GM12891 (cell line): ENCODE measurements around the gene BCAS1.

Experiments
- DNase-seq: peaks from one replicate; pipeline ENCODE4 v3.0.0; 2011; ENCODE audit warnings: low spot score; ENCODE audit not compliant: insufficient read length
- FAIRE-seq: peaks from 2 replicates; lab custom pipeline; 2011; peaks lifted over from hg19 to GRCh38; lab: Jason Lieb, UNC
- PAX5 ChIP-seq: IDR thresholded peaks from 2 replicates; pipeline ENCODE4 v1.6.1; 2011; ENCODE audit warnings: low read length, moderate library complexity, mild to moderate bottlenecking; ENCODE audit not compliant: insufficient read depth, severe bottlenecking
- POLR2A ChIP-seq: IDR thresholded peaks from 2 replicates; pipeline ENCODE4 v1.6.1; 2011; ENCODE audit warnings: low read depth, low read length, control low read depth
- POLR2AphosphoS5 ChIP-seq: IDR thresholded peaks from 2 replicates; pipeline ENCODE4 v1.6.1; 2011; ENCODE audit warnings: low read depth, low read length, control low read depth
- POU2F2 ChIP-seq: IDR thresholded peaks from 2 replicates; pipeline ENCODE4 v1.6.1; 2011; ENCODE audit warnings: low read depth, mild to moderate bottlenecking, control low read depth, low read length, moderate library complexity
- SPI1 ChIP-seq: IDR thresholded peaks from 2 replicates; pipeline ENCODE4 v1.6.1; 2011; ENCODE audit warnings: low read depth, low read length, control low read depth
- TAF1 ChIP-seq: IDR thresholded peaks from 2 replicates; pipeline ENCODE4 v1.6.1; 2011; ENCODE audit warnings: low read depth, low read length, control low read depth

The BCAS1 gene

DNA sequence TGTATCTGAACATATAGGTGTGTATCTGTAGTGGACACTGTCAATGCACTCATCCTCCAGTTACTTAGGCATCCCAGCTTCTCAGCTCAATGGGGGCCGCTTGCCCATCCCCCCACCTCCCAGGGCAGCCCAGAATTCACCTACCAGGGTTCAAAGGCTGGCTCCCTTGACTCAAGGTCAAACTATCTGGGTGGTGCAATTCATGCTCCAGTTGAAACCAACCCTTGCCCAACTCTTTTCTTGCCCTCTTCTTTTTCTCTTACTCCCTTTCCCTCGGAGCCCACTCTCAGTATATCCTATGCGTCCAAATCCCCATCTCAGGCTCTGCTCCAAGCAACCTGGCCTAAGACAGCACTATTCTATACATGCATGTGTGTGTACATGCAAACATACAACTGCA lies 127.4 kb downstream of the BCAS1 start:
- peak; percentile 36; the same call in 1 of the 2 replicates for TF ChIP-seq POU2F2
- no peak for TF ChIP-seq PAX5
- no peak for DNase-seq
- FAIRE-seq = no peak

GRCh38 chr20:53942472-53942816 lies 128.0 kb downstream of the BCAS1 start:
- DNase-seq = no peak
- TF ChIP-seq SPI1 = no peak
- FAIRE-seq = no peak

DNA sequence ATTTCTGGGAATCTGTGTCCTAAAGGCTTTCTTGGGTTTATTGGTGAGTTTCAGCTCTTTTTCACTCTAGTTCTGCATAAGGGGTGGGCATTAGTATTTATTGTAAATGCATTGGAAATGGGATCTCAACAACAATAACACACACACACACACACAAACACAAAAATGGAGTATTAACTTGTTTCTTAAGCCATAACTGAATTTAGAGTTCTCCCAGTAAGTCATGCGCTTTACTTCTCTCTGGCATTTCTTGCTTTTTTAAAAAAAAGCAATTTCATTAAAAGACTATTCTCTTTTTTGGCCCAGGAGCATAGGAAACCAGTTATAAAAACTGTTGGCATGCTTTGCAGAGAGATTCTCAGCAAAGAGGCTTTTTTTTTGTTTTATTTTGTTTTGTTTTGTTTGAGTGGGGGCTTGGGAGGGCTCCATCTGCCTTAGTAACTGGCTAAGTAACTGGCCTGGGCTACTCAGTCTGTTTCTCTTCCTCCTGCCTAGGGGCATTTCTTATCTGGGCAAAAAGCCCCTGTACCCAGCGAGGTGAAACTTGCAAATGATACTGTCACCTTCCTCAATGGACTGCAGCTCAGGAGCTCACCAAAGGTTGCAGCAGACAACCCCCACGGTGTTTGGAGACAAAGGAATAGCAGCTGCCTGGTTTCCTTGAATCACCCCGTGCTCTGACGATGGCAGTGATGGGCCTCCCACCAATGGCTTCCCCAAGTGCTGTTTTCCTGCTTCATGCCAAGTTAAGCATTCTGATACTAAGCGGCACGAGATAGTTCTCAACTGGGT lies 128.5 kb downstream of the BCAS1 start:
- no peak for DNase-seq
- peak; percentile 39; the same call in 1 of the 2 replicates for TF ChIP-seq POU2F2
- no peak for TF ChIP-seq POLR2AphosphoS5
- 0 out of 2 replicates have a peak, but pooled peaks have one; percentile 26 for TF ChIP-seq SPI1
- no peak for TF ChIP-seq POLR2A
- no peak for TF ChIP-seq PAX5
- no peak for TF ChIP-seq TAF1
- peak; percentile 52 for FAIRE-seq

DNA sequence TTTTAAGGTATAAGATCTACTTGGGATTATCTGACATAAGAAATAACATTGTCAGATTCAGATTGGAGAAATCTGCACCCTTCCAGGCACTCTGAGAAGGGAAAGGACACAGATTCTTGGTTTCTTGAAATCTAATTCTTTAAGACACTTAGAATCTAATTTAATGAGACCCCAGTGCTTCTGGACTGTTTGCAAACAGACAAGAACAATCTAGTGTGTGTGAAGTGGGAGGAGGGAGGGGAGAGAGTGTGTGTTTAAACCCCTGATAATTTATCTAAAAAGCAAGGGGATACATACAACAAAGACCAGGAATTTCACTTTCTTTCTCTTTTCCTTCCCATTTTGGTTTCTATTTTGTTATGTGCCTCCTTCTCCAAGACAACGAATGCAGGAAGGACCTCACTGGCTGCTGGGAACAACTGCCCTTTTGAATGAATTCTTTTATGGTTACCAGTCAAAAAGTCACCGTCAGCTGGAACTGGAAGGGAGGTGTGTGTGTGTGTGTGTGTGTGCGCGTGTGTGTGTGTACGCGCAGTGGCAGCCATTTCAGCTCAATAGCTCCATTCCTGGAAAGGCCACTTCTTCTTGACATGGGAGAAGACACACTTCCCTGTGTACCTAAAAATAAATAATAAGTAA lies 129.4 kb downstream of the BCAS1 start:
- TF ChIP-seq PAX5 (no peak), POLR2A (no peak), TAF1 (no peak), SPI1 (no peak), POU2F2 (no peak), POLR2AphosphoS5 (no peak)
- FAIRE-seq = no peak
- DNase-seq = no peak

- no peak for DNase-seq
- TF ChIP-seq POLR2A (no peak), TAF1 (no peak), POLR2AphosphoS5 (no peak), PAX5 (no peak), POU2F2 (no peak), SPI1 (no peak)
- no peak for FAIRE-seq
Observed at GRCh38 chr20:53940360-53940702, 130.1 kb downstream of the BCAS1 start.

DNA sequence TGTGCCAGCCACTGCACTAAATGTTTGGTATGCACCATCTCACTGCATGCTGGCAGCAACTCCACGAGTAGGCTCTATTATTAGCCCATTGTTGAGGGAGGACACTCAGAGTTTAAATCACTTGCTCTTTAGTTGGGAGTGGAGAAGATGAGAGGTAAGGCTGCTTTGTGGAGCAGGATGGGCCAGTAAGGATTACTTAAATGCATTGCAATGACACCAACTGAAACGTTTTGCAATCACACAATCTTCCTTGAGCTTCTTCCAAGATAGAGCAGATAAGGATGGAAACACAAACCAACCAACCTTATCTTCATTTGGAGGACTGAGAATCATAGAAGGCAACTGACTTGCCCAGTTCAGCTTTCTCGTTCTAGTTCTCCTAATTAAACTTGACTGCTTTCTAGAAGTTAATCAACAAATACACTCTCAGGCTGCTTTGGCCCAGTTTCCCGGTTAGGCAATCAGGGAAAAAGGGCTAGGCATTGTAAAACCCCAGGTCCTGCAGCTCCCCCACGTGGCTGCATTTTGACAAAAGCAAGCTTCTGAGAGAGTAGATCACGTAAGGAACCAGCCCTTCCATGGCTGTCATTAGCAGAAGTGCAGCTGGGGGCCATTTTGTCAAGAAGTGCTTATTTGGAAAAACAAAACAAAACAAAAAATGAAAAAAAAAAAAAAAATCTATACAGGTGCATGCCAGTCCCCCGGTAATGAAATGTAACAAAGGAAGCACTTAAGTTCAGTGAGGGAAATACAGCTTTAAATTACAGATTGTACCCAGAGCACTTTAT lies 130.6 kb downstream of the BCAS1 start:
- no peak for DNase-seq
- FAIRE-seq = peak; percentile 26
- TF ChIP-seq SPI1 = peak; percentile 68
- no peak for TF ChIP-seq TAF1

DNA sequence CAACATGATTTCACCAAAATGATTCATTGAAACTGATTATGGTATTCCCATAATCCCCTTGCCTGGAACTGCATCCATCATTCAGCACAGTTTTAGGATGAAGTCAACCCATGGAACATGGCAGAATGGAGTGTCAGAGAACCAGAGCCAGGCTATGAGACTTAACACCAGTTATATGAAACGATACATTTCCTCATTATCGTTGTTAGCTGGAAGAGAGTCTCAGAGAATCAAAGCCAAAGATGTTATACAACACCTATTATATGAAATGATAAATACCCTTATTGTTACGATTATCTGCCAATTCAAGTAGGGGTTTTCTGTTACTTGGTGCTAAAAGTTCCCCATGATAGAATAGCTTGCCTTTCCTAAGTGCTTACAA lies 131.2 kb downstream of the BCAS1 start:
- FAIRE-seq (no peak), DNase-seq (no peak)
- TF ChIP-seq SPI1 = no peak
- TF ChIP-seq PAX5 = no peak
- no peak for TF ChIP-seq POLR2AphosphoS5
- TF ChIP-seq TAF1 = no peak
- TF ChIP-seq POU2F2 = no peak
- TF ChIP-seq POLR2A = no peak

GRCh38 chr20:53938739-53939138 lies 131.7 kb downstream of the BCAS1 start:
- TF ChIP-seq SPI1 = no peak
- TF ChIP-seq PAX5 = no peak
- no peak for TF ChIP-seq TAF1
- no peak for TF ChIP-seq POU2F2
- no peak for TF ChIP-seq POLR2AphosphoS5
- TF ChIP-seq POLR2A = no peak
- DNase-seq = no peak

GRCh38 chr20:53937929-53938367 lies 132.4 kb downstream of the BCAS1 start:
- no peak for DNase-seq
- TF ChIP-seq TAF1 (no peak), POU2F2 (no peak), POLR2AphosphoS5 (no peak), PAX5 (no peak), SPI1 (no peak), POLR2A (no peak)
- FAIRE-seq = no peak

More at GRCh38 chr20:53938739-53939138, 131.7 kb downstream of the BCAS1 start:
- FAIRE-seq = no peak

DNA sequence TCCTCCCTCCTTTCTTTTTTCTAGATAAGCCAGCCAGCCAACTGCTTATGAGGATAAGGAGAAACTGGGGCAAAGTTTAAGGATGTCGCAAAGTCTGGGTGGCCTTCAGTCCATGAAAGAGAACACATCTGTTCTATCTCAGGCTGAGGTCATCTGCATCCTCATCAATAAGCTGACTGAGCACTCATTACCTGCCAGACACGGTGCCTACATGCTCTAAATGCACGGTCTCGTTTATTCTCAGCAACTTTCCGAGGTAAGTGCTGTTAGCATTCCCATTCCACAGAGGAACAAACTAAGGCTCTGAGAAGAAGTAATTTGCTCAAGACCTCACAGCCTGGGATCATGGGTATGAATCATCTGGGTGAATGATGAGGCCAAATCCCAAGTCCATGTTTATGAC lies 133.1 kb downstream of the BCAS1 start:
- TF ChIP-seq SPI1 = no peak
- no peak for TF ChIP-seq POU2F2
- DNase-seq = no peak
- no peak for FAIRE-seq
